Brain microvascular endothelial cell (primary cell): Measurements from ENCODE around the gene TMEM38A.
A peak's percentile ranks its signal among the peaks of the same experiment; 100 is the strongest.

Experiments used
- DNase-seq: peaks from one replicate; pipeline ENCODE4 v3.0.0-alpha.2; 2020
- H3K27ac ChIP-seq: fragments of 250-450 bp; sonication (Bioruptor Pico); 2 replicates; pipeline ENCODE4 v1.5.1; 2020; ENCODE audit warnings: mild to moderate bottlenecking, moderate library complexity
- H3K27me3 ChIP-seq: fragments of 250-450 bp; sonication (Bioruptor Pico); replicated peaks from 2 replicates; pipeline ENCODE4 v1.5.1; 2020; ENCODE audit warnings: mild to moderate bottlenecking
- H3K36me3 ChIP-seq: fragments of 250-450 bp; sonication (Bioruptor Pico); replicated peaks from 2 replicates; pipeline ENCODE4 v1.5.1; 2020; ENCODE audit warnings: mild to moderate bottlenecking
- H3K4me3 ChIP-seq: 2 replicates; pipeline ENCODE4 v1.5.1; 2011; ENCODE audit warnings: low read depth, mild to moderate bottlenecking, control low read depth, low read length, moderate library complexity
- in situ Hi-C: cut with HindIII; loops from 2 replicates; pipeline ENCODE4 v1.10.0; 2017; ENCODE audit warnings: low sequenced_read_pairs, low pct_ligation_motif_present
- TF ChIP-seq, protein P1 (sequence below): IDR thresholded peaks from 2 replicates; pipeline ENCODE4 v1.5.1; 2011; ENCODE audit warnings: low read depth, mild to moderate bottlenecking, moderate library complexity, low read length, control low read depth, inconsistent platforms; ENCODE audit errors: missing control alignments

The TMEM38A gene

DNA sequence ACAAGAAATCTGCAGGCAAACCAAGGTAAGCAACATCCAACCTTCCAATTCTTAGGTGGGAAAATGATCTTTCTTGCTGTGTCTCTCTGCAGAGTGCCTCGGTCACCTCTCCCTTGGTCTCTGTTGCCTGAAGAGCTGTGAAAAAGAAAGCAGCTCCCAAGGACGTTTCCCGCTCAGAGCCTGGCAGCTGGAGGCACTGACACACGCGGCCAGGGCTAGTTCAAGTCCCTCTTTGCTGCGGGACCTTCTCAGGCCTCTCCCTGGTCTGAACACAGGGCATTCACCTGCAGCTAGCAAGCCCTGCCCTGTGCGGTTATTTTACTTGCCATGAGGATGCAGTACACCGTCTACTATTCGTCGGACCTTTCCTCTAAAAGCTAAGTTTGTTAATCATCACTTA is 36.7 kb upstream of the TMEM38A start:
- Histone ChIP-seq H3K4me3 (no peak overlapping the region), H3K36me3 (peaks cover 3% of the 10 kb centered on the region), H3K27me3 (no peaks in the 10 kb centered on the region), H3K27ac (no peak overlapping the region)
- DNase-seq = no peak
- in situ Hi-C loops = no loop called here
- TF ChIP-seq, protein P1, sequence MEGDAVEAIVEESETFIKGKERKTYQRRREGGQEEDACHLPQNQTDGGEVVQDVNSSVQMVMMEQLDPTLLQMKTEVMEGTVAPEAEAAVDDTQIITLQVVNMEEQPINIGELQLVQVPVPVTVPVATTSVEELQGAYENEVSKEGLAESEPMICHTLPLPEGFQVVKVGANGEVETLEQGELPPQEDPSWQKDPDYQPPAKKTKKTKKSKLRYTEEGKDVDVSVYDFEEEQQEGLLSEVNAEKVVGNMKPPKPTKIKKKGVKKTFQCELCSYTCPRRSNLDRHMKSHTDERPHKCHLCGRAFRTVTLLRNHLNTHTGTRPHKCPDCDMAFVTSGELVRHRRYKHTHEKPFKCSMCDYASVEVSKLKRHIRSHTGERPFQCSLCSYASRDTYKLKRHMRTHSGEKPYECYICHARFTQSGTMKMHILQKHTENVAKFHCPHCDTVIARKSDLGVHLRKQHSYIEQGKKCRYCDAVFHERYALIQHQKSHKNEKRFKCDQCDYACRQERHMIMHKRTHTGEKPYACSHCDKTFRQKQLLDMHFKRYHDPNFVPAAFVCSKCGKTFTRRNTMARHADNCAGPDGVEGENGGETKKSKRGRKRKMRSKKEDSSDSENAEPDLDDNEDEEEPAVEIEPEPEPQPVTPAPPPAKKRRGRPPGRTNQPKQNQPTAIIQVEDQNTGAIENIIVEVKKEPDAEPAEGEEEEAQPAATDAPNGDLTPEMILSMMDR = no peak

- TF ChIP-seq, protein P1 = no peak
Observed at GRCh38 chr19:16625163-16625958, 35.6 kb upstream of the TMEM38A start.

DNA sequence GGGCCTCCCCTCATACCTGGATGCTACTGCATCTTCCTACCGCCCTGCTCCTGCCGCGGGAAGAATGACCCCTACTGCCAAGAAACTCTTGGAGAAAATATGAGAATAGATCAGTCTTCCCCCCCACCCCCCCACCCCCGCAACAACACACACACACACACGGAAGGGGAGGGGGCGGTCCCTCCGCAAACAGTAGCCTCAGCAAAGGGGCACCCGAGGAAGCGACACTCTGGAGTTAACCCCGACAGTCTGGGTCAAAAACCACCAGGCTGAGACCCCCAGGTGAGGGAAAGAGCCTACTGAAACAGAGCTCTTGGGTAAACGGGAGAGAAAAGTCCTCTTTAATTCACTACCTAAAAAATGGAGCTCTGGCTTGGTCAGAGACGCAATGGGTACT is 34.1 kb upstream of the TMEM38A start:
- H3K27ac ChIP-seq = peak overlapping the region; percentile 56
- TF ChIP-seq, protein P1 = no peak
- in situ Hi-C loops = no loop called here
- no peaks in the 10 kb centered on the region for H3K27me3 ChIP-seq
- H3K4me3 ChIP-seq = peak overlapping the region; percentile 90
- DNase-seq = no peak
- peaks cover 12% of the 10 kb centered on the region for H3K36me3 ChIP-seq

More at GRCh38 chr19:16625163-16625958, 35.6 kb upstream of the TMEM38A start:
- peaks cover 3% of the 10 kb centered on the region for H3K36me3 ChIP-seq
- in situ Hi-C loops = no loop called here
- no peaks in the 10 kb centered on the region for H3K27me3 ChIP-seq
- no peak for DNase-seq
- no peak overlapping the region for H3K4me3 ChIP-seq
- H3K27ac ChIP-seq = no peak overlapping the region

DNA sequence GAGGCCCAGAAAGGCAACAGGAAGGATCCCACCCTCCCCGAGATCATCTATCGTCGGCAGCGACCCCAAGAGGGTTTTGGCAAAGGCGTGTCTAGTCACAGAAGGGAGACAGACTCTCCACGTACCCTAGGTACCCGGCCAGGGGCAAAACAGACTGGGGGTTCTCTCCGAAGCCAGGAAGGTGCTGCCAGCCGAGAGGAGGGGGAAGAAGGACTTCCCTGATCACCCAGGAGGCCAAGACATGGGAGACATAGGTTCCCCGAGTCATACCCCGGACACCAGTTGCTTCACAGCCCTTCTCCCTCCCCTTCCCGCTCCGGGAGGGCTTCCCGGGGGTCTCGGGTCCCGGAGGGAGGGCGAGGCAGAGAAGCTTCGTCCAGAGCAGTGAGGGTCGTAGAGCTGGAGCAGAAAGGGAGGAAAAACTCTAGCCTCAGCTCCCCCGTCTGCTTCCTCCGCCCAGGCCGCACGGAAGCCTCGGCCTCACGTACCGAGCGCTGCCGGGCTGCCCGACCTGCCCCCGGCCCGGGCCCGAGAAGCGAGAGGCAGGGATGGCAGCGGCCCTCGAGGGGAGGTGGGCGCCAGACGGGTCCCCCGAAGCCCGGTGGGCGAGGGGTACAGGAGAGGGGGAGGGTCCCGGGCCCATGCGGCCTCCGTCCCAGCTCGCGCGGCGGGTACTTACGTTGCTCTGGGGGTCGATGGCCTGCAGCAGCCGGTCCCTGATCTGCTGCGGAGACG is 33.6 kb upstream of the TMEM38A start:
- Histone ChIP-seq H3K27me3 (no peaks in the 10 kb centered on the region), H3K4me3 (peak overlapping the region; percentile 90), H3K27ac (peak overlapping the region; percentile 56), H3K36me3 (peaks cover 12% of the 10 kb centered on the region)
- in situ Hi-C loops = no loop called here
- no peak for DNase-seq
- TF ChIP-seq, protein P1 = no peak

- TF ChIP-seq, protein P1 = no peak
- no peak for DNase-seq
- Histone ChIP-seq H3K27me3 (no peaks in the 10 kb centered on the region), H3K36me3 (peaks cover 14% of the 10 kb centered on the region), H3K4me3 (peak overlapping the region; percentile 90), H3K27ac (peak overlapping the region; percentile 56)
- in situ Hi-C loops = no loop called here
Observed at GRCh38 chr19:16627928-16628182, 33.1 kb upstream of the TMEM38A start.
